ENCODE measurements around the gene HOPX.

- no peak for TF ChIP-seq CTCF (IDR thresholded peaks at IDR 0.05)
- no peak for TF ChIP-seq EZH2phosphoT487 (IDR thresholded peaks at IDR 0.05)
Observed at GRCh38 chr4:56699537-56700105, 18.5 kb upstream of the HOPX start.

Measured in neural progenitor cell (in vitro differentiated cells).